Smooth muscle cell (in vitro differentiated cells): Measurements from ENCODE around the gene CADM2. TPM values are rescaled to one million over a fixed set of nuclear protein-coding genes. Genes with fewer than 3 reads are reported as not detected.

Experiments used
- DNase-seq: peaks from one replicate; lab custom pipeline; 2025; ENCODE audit not compliant: unreplicated experiment; lab: John Stamatoyannopoulos, UW
- H2AFZ ChIP-seq: fragments of 200-600 bp; sonication (generic); 2 replicates; pipeline ENCODE4 v1.6.0; 2016; ENCODE audit warnings: antibody characterized with exemption, low read depth, mild to moderate bottlenecking
- H3F3A ChIP-seq: fragments of 200-600 bp; sonication (generic); 2 replicates; pipeline ENCODE4 v1.6.0; 2017; ENCODE audit warnings: antibody characterized with exemption, low read depth
- H3K27ac ChIP-seq: fragments of 200-600 bp; sonication (generic); 2 replicates; pipeline ENCODE4 v1.5.1; 2016; ENCODE audit warnings: low read depth, mild to moderate bottlenecking
- H3K27me3 ChIP-seq: fragments of 200-600 bp; sonication (generic); 2 replicates; pipeline ENCODE4 v1.6.1; 2016; ENCODE audit warnings: low read depth, mild to moderate bottlenecking
- H3K36me3 ChIP-seq: fragments of 200-600 bp; sonication (generic); 2 replicates; pipeline ENCODE4 v1.5.1; 2016; ENCODE audit warnings: low read depth
- H3K4me1 ChIP-seq: fragments of 200-600 bp; sonication (generic); 2 replicates; pipeline ENCODE4 v1.5.1; 2016; ENCODE audit warnings: low read depth
- H3K4me2 ChIP-seq: fragments of 200-600 bp; sonication (generic); 2 replicates; pipeline ENCODE4 v1.6.0; 2016; ENCODE audit warnings: mild to moderate bottlenecking
- H3K4me3 ChIP-seq: fragments of 200-600 bp; sonication (generic); 2 replicates; pipeline ENCODE4 v1.5.1; 2016; ENCODE audit warnings: mild to moderate bottlenecking
- H3K79me2 ChIP-seq: fragments of 200-600 bp; sonication (generic); 2 replicates; pipeline ENCODE4 v1.6.0; 2016; ENCODE audit warnings: low read depth, mild to moderate bottlenecking
- H3K9ac ChIP-seq: fragments of 200-600 bp; sonication (generic); 2 replicates; pipeline ENCODE4 v1.6.0; 2016; ENCODE audit warnings: low read depth
- H3K9me3 ChIP-seq: fragments of 200-600 bp; sonication (generic); replicated peaks from 2 replicates; pipeline ENCODE4 v1.5.1; 2016; ENCODE audit warnings: low read depth
- H4K20me1 ChIP-seq: fragments of 200-600 bp; sonication (generic); 2 replicates; pipeline ENCODE4 v1.6.0; 2016; ENCODE audit warnings: low read depth
- WGBS: methylation state at CpG from one replicate; pipeline ENCODE4 v1.1.7; 2016; ENCODE audit warnings: low lambda C conversion rate; 5-methylcytosine and 5-hydroxymethylcytosine counted together
- polyA plus RNA-seq: library from polyadenylated mRNA; unstranded; fragments of >200 nt; fragmentation: Nextera tagmentation; extraction: Ambion mirVana; gene quantifications from 2 replicates; pipeline ENCODE4 v1.2.1, GENCODE V29; 2016
- total RNA-seq: library from RNA; depleted of rRNA; stranded (reverse); fragments of >200 nt; gene quantifications from 2 replicates; pipeline ENCODE4 v1.2.3, GENCODE V29; 2014
- TF ChIP-seq, protein P1 (sequence below): fragments of 200-600 bp; sonication (generic); IDR thresholded peaks from 2 replicates; pipeline ENCODE4 v1.5.1; 2017; ENCODE audit warnings: borderline replicate concordance, mild to moderate bottlenecking, antibody characterized with exemption; ENCODE audit not compliant: insufficient read depth, poor library complexity, severe bottlenecking

The CADM2 gene
- total and polyA plus RNA-seq, 2 experiments from 2014 or later, result 0.13 TPM; not detected in 1

DNA sequence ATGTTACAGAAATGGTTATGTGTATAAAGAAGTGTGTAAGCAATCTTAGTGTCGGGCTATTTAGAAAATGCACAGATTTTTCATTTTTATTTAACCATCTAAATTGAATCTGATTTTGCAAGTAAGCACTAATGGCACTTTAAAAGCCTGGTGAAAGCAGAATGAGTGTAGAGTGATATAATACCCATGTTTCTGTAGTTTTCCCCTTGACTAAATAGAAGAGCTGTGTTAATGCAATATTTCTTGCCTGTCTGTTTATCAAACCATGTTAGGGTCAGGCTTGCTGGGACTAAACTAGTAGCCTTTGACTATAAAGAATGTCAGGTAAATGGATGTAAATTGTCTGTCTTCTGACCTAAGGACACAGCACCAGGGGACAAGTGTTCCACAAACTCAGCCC lies 714.0 kb downstream of the CADM2 start:
- Histone ChIP-seq H3K4me1 (no peaks in the 10 kb centered on the region), H3K9ac (no peak overlapping the region), H3K79me2 (no peaks in the 10 kb centered on the region), H3K36me3 (no peaks in the 10 kb centered on the region), H3K27ac (no peak overlapping the region), H2AFZ (no peak overlapping the region), H3K4me2 (no peak overlapping the region), H3F3A (no peaks in the 10 kb centered on the region), H3K27me3 (no peaks in the 10 kb centered on the region), H3K9me3 (no peaks in the 10 kb centered on the region), H3K4me3 (no peak overlapping the region), H4K20me1 (no peaks in the 10 kb centered on the region)
- 81% methylated on average over 1 of the region's 1 CpG for WGBS
- TF ChIP-seq, protein P1, sequence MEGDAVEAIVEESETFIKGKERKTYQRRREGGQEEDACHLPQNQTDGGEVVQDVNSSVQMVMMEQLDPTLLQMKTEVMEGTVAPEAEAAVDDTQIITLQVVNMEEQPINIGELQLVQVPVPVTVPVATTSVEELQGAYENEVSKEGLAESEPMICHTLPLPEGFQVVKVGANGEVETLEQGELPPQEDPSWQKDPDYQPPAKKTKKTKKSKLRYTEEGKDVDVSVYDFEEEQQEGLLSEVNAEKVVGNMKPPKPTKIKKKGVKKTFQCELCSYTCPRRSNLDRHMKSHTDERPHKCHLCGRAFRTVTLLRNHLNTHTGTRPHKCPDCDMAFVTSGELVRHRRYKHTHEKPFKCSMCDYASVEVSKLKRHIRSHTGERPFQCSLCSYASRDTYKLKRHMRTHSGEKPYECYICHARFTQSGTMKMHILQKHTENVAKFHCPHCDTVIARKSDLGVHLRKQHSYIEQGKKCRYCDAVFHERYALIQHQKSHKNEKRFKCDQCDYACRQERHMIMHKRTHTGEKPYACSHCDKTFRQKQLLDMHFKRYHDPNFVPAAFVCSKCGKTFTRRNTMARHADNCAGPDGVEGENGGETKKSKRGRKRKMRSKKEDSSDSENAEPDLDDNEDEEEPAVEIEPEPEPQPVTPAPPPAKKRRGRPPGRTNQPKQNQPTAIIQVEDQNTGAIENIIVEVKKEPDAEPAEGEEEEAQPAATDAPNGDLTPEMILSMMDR, result no peak
- no peak for DNase-seq

DNA sequence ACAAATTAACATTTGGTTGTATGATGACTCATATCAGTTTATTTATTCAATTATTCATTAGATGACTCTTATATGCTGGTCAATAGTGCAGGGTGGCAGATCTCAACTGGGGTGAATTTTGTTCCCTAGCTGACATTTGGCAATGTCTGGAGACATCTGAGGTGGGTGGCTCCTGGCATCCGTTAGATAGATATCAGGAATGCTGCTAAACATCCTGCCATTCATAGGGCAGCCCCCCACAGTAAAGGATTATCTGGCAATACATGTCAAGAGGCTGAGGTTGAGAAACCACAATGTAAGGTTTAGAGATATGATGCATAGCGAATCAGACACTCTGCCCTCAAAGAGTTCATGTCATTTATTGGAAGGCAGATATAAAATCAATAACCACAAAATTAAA lies 719.9 kb downstream of the CADM2 start:
- 86% methylated on average over 2 of the region's 2 CpGs for WGBS
- no peak for DNase-seq

DNA sequence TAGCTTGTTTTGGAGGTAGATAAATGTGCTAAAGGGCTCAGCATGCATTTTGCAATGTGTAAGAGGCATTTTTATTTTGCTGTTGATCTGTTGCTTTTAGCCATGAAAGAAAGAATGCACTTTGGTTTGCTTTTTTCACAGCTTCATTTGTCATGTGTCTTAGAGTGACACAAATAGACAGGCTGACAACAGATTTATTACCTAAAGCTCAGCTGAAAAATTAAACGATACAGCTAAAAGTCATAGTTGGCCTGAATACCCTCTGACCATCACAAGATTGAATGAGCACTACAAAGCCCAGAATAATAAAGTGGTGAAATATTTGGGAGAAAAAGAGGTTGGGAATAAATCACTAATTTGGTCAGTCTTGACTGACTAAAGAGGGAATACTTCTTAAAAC lies 723.1 kb downstream of the CADM2 start:
- Histone ChIP-seq H3K79me2 (no peaks in the 10 kb centered on the region), H4K20me1 (no peaks in the 10 kb centered on the region), H3K27me3 (no peaks in the 10 kb centered on the region), H3K4me2 (no peak overlapping the region), H3F3A (no peaks in the 10 kb centered on the region), H3K9me3 (no peaks in the 10 kb centered on the region), H3K4me1 (no peaks in the 10 kb centered on the region), H3K4me3 (no peak overlapping the region), H3K27ac (no peak overlapping the region), H3K9ac (no peak overlapping the region), H3K36me3 (no peaks in the 10 kb centered on the region), H2AFZ (no peak overlapping the region)
- TF ChIP-seq, protein P1, result no peak
- 74% methylated on average over 1 of the region's 1 CpG for WGBS
- no peak for DNase-seq

More for the DNA sequence above, 719.9 kb downstream of the CADM2 start:
- TF ChIP-seq, protein P1, result no peak
- Histone ChIP-seq H3K4me2 (no peak overlapping the region), H3K79me2 (no peaks in the 10 kb centered on the region), H3K27ac (no peak overlapping the region), H2AFZ (no peak overlapping the region), H4K20me1 (no peaks in the 10 kb centered on the region), H3K9ac (no peak overlapping the region), H3F3A (no peaks in the 10 kb centered on the region), H3K4me1 (no peaks in the 10 kb centered on the region), H3K9me3 (no peaks in the 10 kb centered on the region), H3K36me3 (no peaks in the 10 kb centered on the region), H3K4me3 (no peak overlapping the region), H3K27me3 (no peaks in the 10 kb centered on the region)

DNA sequence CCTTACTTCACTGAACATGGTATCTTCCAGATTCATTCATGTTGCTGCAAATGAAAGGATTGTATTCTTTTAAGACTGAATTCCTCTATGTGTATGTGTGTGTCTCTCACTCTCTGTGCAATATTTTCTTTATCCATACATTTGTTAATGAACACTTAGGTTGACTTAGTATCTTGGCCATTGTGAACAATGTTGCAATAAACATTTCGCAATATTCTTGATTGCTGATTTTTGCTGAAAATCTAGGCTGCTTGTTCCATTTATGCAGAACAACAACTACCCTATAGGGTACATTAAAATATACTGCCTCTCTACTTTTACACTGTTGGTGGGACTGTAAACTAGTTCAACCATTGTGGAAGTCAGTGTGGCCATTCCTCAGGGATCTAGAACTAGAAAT lies 732.4 kb downstream of the CADM2 start:
- H3K4me2 ChIP-seq, result no peak overlapping the region
- no peak overlapping the region for H3K27ac ChIP-seq

More for the DNA sequence above, 732.4 kb downstream of the CADM2 start:
- no peaks in the 10 kb centered on the region for H3F3A ChIP-seq
- no peaks in the 10 kb centered on the region for H3K36me3 ChIP-seq
- no peaks in the 10 kb centered on the region for H3K4me1 ChIP-seq
- no peak overlapping the region for H2AFZ ChIP-seq
- no peak for DNase-seq
- no peaks in the 10 kb centered on the region for H3K27me3 ChIP-seq
- no peaks in the 10 kb centered on the region for H3K79me2 ChIP-seq
- no peaks in the 10 kb centered on the region for H3K9me3 ChIP-seq
- TF ChIP-seq, protein P1, result no peak
- no peak overlapping the region for H3K9ac ChIP-seq
- H4K20me1 ChIP-seq, result no peaks in the 10 kb centered on the region
- 100% methylated on average over 1 of the region's 1 CpG for WGBS
- no peak overlapping the region for H3K4me3 ChIP-seq
